HepG2 (cell line): ENCODE measurements around the gene PEX14. TPM values are rescaled to one million over a fixed set of nuclear protein-coding genes. Genes with fewer than 3 reads are reported as not detected.

ENCODE experiments used
- ETV6 ChIP-seq: sonication (generic); formaldehyde crosslinking; conservative IDR thresholded peaks from 2 replicates; pipeline ENCODE4 v1.4.0; 2020; ENCODE audit warnings: missing genetic modification reagents
- MAZ ChIP-seq, 2 experiments: sonication (generic) in 1 of 2; formaldehyde crosslinking in 1 of 2; IDR thresholded peaks; 2 replicates each; pipeline versions ENCODE4 v1.5.0 to v1.6.1; 2012 to 2020; ENCODE audit warnings: low read depth in 2 of 2, mild to moderate bottlenecking in 2 of 2, borderline replicate concordance in 1 of 2, improper control_type of control experiment in 1 of 2, low read length in 1 of 2, missing genetic modification reagents in 1 of 2, moderate library complexity in 1 of 2
- NFIC ChIP-seq: IDR thresholded peaks from 2 replicates; pipeline ENCODE4 v1.6.1; 2012; ENCODE audit warnings: mild to moderate bottlenecking, low read length, inconsistent platforms
- RFXAP ChIP-seq: sonication (generic); formaldehyde crosslinking; IDR thresholded peaks from 2 replicates; pipeline ENCODE4 v1.4.0; 2020; ENCODE audit warnings: missing genetic modification reagents, borderline replicate concordance
- ZBTB7A ChIP-seq: sonication (generic); formaldehyde crosslinking; IDR thresholded peaks from 2 replicates; pipeline ENCODE4 v1.8.0; 2022; ENCODE audit warnings: mild to moderate bottlenecking, missing genetic modification reagents
- polyA plus RNA-seq, 8 experiments: library from polyadenylated mRNA; depleted of rRNA in 3 of 8; stranded (reverse) in 7 of 8; unstranded in 1 of 8; fragments of >200 nt; fragmentation: Illumina TruSeq in 4 of 8; extraction: Trizol in 4 of 8; gene quantifications; 2 replicates each; pipeline versions ENCODE4 v1.2.1 to v1.2.3, GENCODE V29; 2011 to 2016; ENCODE audit warnings: low read depth in 4 of 8, missing spikeins in 1 of 8, mixed read lengths in 1 of 8; ENCODE audit not compliant: insufficient read depth in 1 of 8
- total RNA-seq, 5 experiments: library from RNA; depleted of rRNA; stranded (reverse); fragments of >200 nt; fragmentation: Illumina TruSeq; extraction: Trizol; gene quantifications; 2 replicates each; pipeline ENCODE4 v1.2.3, GENCODE V29; 2016; ENCODE audit warnings: low read depth in 1 of 5
- TF ChIP-seq, protein P1 (sequence below): sonication (generic); formaldehyde crosslinking; IDR thresholded peaks from one replicate; pipeline ENCODE4 v1.5.1; 2020; ENCODE audit warnings: mild to moderate bottlenecking, missing genetic modification reagents; ENCODE audit errors: not compliant biosample characterization
- TF ChIP-seq, protein P2 (sequence below): sonication (generic); formaldehyde crosslinking; IDR thresholded peaks from 2 replicates; pipeline ENCODE4 v1.4.0; 2020; ENCODE audit warnings: missing genetic modification reagents, borderline replicate concordance
- TF ChIP-seq, protein P3 (sequence below): sonication (generic); formaldehyde crosslinking; conservative IDR thresholded peaks from 2 replicates; pipeline ENCODE4 v1.8.0; 2022; ENCODE audit warnings: low read depth, missing genetic modification reagents
- TF ChIP-seq, protein P4 (sequence below): sonication (generic); formaldehyde crosslinking; IDR thresholded peaks from 2 replicates; pipeline ENCODE4 v1.4.0; 2020; ENCODE audit warnings: mild to moderate bottlenecking, low read depth, missing genetic modification reagents

The PEX14 gene
- total and polyA plus RNA-seq, 2 of the 13 experiments (the other 11 are each of a cell fraction or from before 2014, with no cell fraction given): 6.5 to 9.9 TPM

DNA sequence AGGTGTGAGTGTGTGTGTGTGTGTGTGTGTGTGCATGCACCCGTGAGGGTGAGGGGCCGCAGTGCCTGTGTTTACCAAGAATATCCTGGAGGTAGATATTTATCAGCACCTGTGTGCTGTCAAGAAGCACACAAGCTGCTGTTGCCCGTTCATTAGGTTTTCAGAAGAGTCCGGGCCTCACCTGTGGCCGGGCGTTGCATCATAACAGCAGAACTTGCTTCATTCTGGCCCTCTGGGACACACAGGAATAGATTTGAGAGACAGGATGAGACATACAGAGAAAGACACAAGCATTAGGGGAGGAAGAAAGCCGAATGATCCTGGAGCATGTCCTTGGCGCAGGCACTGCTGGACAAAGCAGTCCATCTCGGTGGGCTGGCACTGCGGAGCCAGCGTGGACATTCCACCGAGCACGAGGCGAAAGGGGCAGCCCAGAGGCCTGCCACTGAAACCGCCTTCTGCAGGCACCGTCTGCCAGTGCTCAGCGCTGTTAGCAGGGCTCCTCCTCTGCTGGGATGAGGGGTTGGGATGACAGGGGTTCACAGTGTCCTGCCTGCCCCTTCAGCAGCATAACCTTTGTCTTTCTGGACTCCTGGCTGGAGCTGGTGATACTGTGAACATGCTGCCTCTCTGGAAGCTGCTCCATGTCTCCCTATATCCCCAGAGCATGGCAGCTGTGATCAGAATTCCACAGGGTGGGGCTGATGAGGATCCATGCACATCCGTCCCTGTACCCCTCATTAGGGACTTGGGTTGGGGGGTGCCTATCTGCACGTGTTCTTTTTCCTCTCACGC lies 81.1 kb downstream of the PEX14 start (continued):
- no peak for TF ChIP-seq NFIC
- TF ChIP-seq MAZ (IDR thresholded peaks at IDR 0.05; ENCODE audit: borderline replicate concordance, low read depth, low read length): no peak
- TF ChIP-seq MAZ (CRISPR knock-in tag; IDR thresholded peaks at IDR 0.05; ENCODE audit: low read depth): no peak
- TF ChIP-seq, protein P1, sequence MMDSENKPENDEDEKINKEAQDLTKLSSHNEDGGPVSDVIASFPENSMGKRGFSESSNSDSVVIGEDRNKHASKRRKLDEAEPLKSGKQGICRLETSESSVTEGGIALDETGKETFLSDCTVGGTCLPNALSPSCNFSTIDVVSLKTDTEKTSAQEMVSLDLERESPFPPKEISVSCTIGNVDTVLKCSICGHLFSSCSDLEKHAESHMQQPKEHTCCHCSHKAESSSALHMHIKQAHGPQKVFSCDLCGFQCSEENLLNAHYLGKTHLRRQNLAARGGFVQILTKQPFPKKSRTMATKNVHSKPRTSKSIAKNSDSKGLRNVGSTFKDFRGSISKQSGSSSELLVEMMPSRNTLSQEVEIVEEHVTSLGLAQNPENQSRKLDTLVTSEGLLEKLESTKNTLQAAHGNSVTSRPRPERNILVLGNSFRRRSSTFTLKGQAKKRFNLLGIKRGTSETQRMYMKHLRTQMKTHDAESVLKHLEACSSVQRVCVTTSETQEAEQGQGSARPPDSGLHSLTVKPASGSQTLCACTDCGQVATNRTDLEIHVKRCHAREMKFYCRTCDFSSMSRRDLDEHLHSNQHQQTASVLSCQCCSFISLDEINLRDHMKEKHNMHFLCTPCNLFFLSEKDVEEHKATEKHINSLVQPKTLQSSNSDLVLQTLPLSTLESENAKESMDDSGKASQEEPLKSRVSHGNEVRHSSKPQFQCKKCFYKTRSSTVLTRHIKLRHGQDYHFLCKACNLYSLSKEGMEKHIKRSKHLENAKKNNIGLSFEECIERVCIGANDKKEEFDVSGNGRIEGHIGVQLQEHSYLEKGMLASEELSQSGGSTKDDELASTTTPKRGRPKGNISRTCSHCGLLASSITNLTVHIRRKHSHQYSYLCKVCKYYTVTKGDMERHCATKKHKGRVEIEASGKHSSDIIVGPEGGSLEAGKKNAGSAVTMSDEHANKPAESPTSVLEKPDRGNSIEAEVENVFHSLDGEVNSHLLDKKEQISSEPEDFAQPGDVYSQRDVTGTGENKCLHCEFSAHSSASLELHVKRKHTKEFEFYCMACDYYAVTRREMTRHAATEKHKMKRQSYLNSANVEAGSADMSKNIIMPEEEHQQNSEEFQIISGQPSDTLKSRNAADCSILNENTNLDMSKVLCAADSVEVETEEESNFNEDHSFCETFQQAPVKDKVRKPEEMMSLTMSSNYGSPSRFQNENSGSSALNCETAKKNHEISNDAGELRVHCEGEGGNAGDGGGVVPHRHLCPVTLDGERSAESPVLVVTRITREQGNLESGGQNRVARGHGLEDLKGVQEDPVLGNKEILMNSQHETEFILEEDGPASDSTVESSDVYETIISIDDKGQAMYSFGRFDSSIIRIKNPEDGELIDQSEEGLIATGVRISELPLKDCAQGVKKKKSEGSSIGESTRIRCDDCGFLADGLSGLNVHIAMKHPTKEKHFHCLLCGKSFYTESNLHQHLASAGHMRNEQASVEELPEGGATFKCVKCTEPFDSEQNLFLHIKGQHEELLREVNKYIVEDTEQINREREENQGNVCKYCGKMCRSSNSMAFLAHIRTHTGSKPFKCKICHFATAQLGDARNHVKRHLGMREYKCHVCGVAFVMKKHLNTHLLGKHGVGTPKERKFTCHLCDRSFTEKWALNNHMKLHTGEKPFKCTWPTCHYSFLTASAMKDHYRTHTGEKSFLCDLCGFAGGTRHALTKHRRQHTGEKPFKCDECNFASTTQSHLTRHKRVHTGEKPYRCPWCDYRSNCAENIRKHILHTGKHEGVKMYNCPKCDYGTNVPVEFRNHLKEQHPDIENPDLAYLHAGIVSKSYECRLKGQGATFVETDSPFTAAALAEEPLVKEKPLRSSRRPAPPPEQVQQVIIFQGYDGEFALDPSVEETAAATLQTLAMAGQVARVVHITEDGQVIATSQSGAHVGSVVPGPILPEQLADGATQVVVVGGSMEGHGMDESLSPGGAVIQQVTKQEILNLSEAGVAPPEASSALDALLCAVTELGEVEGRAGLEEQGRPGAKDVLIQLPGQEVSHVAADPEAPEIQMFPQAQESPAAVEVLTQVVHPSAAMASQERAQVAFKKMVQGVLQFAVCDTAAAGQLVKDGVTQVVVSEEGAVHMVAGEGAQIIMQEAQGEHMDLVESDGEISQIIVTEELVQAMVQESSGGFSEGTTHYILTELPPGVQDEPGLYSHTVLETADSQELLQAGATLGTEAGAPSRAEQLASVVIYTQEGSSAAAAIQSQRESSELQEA: no peak
- TF ChIP-seq, protein P2, sequence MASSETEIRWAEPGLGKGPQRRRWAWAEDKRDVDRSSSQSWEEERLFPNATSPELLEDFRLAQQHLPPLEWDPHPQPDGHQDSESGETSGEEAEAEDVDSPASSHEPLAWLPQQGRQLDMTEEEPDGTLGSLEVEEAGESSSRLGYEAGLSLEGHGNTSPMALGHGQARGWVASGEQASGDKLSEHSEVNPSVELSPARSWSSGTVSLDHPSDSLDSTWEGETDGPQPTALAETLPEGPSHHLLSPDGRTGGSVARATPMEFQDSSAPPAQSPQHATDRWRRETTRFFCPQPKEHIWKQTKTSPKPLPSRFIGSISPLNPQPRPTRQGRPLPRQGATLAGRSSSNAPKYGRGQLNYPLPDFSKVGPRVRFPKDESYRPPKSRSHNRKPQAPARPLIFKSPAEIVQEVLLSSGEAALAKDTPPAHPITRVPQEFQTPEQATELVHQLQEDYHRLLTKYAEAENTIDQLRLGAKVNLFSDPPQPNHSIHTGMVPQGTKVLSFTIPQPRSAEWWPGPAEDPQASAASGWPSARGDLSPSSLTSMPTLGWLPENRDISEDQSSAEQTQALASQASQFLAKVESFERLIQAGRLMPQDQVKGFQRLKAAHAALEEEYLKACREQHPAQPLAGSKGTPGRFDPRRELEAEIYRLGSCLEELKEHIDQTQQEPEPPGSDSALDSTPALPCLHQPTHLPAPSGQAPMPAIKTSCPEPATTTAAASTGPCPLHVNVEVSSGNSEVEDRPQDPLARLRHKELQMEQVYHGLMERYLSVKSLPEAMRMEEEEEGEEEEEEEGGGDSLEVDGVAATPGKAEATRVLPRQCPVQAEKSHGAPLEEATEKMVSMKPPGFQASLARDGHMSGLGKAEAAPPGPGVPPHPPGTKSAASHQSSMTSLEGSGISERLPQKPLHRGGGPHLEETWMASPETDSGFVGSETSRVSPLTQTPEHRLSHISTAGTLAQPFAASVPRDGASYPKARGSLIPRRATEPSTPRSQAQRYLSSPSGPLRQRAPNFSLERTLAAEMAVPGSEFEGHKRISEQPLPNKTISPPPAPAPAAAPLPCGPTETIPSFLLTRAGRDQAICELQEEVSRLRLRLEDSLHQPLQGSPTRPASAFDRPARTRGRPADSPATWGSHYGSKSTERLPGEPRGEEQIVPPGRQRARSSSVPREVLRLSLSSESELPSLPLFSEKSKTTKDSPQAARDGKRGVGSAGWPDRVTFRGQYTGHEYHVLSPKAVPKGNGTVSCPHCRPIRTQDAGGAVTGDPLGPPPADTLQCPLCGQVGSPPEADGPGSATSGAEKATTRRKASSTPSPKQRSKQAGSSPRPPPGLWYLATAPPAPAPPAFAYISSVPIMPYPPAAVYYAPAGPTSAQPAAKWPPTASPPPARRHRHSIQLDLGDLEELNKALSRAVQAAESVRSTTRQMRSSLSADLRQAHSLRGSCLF: no peak
- TF ChIP-seq RFXAP: no peak
- TF ChIP-seq ZBTB7A (CRISPR knock-in tag): no peak
- TF ChIP-seq, protein P3, sequence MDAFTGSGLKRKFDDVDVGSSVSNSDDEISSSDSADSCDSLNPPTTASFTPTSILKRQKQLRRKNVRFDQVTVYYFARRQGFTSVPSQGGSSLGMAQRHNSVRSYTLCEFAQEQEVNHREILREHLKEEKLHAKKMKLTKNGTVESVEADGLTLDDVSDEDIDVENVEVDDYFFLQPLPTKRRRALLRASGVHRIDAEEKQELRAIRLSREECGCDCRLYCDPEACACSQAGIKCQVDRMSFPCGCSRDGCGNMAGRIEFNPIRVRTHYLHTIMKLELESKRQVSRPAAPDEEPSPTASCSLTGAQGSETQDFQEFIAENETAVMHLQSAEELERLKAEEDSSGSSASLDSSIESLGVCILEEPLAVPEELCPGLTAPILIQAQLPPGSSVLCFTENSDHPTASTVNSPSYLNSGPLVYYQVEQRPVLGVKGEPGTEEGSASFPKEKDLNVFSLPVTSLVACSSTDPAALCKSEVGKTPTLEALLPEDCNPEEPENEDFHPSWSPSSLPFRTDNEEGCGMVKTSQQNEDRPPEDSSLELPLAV (CRISPR knock-in tag): no peak
- TF ChIP-seq ETV6 (CRISPR knock-in tag): no peak
- TF ChIP-seq, protein P4, sequence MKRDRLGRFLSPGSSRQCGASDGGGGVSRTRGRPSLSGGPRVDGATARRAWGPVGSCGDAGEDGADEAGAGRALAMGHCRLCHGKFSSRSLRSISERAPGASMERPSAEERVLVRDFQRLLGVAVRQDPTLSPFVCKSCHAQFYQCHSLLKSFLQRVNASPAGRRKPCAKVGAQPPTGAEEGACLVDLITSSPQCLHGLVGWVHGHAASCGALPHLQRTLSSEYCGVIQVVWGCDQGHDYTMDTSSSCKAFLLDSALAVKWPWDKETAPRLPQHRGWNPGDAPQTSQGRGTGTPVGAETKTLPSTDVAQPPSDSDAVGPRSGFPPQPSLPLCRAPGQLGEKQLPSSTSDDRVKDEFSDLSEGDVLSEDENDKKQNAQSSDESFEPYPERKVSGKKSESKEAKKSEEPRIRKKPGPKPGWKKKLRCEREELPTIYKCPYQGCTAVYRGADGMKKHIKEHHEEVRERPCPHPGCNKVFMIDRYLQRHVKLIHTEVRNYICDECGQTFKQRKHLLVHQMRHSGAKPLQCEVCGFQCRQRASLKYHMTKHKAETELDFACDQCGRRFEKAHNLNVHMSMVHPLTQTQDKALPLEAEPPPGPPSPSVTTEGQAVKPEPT (CRISPR knock-in tag): no peak
